Left lobe of liver (tissue), 2 donors: Measurements from ENCODE around the gene UBE2D4. TPM values are rescaled to one million over a fixed set of nuclear protein-coding genes. Genes with fewer than 3 reads are reported as not detected.

Experiments used
- ATAC-seq: fragments of 200-7000 bp; cut with Tn5 transposase; one replicate; pipeline ENCODE4 v1.9.1; 2020; ENCODE audit warnings: mild to moderate bottlenecking, moderate library complexity
- DNase-seq: peaks from one replicate; pipeline ENCODE4 v3.0.0-alpha.2; 2020; ENCODE audit warnings: low spot score
- total RNA-seq: library from RNA; stranded (reverse); gene quantifications from one replicate; pipeline ENCODE4 v1.2.1, GENCODE V29; 2021
- donor health status: DM: no; HTN: no; CAD: no; lungs with moderate emphysema.
- donor health status: DM: no; HTN: yes; CAD: no.

The UBE2D4 gene
- total RNA-seq, 1 donor from 2014 or later, result 17.7 TPM

GRCh38 chr7:43906331-43907010 is 19.8 kb upstream of the UBE2D4 start, which contains the start of gene URGCP:
Gene URGCP, minus strand, starts transcription at chr7:43906596. Its CDS starts 21 bp downstream, at chr7:43906575.
- peak; percentile 70 for DNase-seq
- peak; percentile 83 for ATAC-seq

DNA sequence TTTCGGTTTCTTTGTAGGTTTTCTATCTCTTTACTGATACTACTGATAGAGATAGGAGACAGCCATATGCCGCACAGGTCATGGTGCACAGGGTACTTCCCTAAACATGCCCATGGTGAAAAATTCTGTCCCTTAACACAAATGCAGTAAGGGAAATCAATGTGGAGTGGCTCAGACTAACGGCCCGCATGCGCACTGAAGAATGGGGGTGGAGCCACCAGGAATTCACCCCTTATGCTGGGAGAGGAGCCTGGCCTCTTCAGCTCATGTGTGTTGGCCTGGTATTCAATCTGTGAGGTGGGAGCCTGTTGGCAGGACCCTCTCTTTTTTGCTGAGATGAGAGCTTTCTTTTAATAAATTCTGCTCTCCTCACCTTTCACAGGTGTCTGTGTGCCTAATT is 11.4 kb upstream of the UBE2D4 start:
- no peak for DNase-seq
- no peak for ATAC-seq

- DNase-seq (no peak), ATAC-seq (no peak)
These were observed 10.3 kb upstream of the UBE2D4 start for GRCh38 chr7:43915907-43916306.

- no peak for DNase-seq
- peak; percentile 25 for ATAC-seq
These were observed 4.8 kb upstream of the UBE2D4 start for GRCh38 chr7:43921423-43921822.

DNA sequence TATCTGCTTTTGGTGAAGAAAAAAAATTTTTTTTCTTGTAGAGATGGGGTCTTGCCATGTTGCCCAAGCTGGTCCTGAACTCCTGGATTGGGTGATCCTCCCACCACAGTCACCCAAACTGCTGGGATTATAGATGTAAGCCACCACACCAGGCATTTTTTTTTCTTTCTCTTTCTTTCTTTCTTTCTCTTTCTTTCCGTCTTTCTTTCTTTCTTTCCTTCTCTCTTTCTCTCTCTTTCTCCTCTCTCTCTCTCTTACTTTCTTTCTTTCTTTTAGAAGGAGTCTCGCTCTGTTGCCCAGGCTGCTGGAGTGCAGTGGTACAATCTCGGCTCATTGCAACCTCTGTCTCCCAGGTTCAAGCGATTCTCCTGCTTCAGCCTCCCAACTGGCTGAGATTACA is 3.5 kb upstream of the UBE2D4 start:
- DNase-seq, result no peak
- no peak for ATAC-seq

GRCh38 chr7:43926798-43927123 is 525 bp downstream of the UBE2D4 start:
- DNase-seq, result no peak
- ATAC-seq, result no peak

DNA sequence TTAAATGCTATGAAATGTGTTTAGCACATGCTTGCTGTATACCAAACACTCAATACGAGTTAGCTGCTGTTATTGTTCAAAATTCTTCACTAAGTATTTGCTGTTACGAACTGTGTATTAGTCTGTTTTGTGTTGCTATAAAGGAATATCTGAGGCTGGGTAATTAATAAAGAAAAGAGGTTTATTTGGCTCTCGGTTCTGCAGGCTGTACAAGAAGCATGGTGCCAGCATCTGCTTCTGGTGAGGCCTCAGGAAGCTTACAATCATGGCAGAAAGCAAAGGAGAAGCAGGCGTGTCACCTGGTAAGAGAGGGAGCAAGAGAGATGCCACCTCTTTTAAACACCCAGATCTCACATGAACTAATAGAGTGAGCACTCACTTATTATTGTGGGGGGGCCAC is 1.6 kb downstream of the UBE2D4 start:
- ATAC-seq (no peak), DNase-seq (no peak)

DNA sequence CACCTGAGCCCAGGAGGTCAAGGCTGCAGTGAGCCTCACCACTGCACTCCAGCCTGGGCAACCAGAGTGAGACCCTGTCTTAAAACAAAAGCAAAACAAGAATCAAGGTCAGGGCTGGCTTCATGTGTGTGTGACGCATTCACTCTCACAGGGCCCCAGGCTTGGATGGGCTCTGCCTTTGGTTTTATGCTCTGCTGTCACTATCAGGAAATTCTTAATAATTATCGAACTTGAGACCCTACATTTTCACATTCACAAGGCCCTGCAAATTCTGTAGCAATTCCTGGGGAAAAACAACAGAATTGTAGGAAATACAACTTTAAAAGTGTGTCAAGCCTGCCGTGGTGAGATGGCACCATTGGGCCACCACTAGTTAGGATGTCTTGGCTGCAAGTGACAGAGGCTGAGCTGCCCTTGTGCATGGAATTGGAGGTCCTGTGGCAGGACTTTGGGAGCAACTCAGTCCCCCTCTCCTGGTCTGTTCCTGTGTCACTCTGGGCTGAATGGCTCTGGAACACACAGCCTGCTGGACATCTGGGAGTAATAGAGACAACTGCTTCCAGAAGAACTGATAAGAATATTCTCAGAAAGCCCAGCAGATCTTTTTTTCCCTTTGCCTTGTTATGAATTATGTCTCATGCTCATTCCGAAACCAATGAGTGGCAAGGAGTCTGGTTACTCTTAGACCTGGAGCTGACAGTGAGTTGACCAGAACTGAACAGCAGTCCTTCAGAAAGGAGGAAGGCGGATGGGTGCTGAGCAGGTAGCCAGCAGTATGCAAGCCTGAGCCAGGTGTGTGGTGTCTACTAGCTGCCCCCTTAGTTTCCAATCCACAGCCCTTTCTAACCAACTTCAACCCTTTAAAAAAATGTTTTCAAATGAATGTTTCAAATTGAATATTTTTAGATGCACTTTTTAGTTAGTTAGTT is 3.6 kb downstream of the UBE2D4 start:
- ATAC-seq (no peak), DNase-seq (no peak)

- ATAC-seq (no peak), DNase-seq (no peak)
These were observed 5.1 kb downstream of the UBE2D4 start for GRCh38 chr7:43931346-43931745.

GRCh38 chr7:43933902-43934560 is 7.8 kb downstream of the UBE2D4 start:
- DNase-seq, result no peak
- ATAC-seq, result peak; percentile 60

GRCh38 chr7:43937444-43937843 is 11.2 kb downstream of the UBE2D4 start:
- no peak for ATAC-seq
- DNase-seq, result no peak

DNA sequence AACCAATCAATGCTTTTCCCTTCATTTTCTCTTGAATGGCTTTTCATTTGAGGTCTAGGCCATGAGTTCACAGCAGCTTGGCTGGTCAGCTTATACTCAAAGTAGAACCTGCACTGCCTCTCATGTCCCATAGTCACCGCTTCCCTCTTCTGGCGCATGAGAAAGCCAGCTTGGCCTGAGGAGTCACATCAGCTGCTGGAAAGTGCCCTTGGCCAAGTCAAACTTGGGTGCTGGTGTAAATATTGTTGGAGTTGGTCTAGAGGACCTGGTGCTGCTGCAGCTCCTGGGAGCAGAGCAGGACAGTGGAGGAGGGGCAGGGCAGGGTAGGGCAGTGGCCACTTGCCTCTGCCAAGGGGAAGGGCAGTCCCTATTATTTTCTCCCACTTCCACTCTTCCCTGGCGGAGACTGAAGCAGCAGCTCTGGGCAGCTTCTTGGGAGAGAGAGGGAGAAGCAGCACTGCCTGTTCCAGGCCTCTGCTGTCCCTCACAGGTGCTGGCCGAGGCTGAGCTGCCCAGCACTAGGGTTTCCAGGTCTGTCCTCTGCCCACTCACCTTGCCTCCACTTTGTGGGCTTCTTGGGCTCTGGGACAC is 12.8 kb downstream of the UBE2D4 start:
- ATAC-seq (peak; percentile 91), DNase-seq (peak; percentile 80)

- DNase-seq (no peak), ATAC-seq (no peak)
These were observed 16.0 kb downstream of the UBE2D4 start for GRCh38 chr7:43942250-43942649.

DNA sequence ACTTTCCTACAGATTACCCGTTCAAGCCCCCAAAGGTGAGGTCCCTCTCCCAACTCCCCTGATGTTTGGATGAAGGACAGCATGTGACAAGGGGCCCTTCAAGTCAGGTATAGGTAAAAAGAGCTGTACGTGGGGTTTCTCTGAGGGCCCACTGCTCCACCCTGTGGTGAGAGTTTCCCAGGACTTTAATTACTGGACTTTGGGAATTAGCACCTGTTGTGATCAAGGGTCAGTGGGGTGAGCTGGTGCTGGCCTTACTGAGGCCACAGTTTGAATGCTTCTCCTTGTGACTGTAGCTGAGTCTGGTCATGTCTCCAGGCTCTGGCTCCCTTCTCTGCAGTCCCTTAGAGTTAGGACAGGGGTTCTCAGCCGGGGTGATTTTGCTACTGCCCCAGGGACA is 16.8 kb downstream of the UBE2D4 start:
- ATAC-seq, result peak; percentile 77
- DNase-seq, result peak; percentile 48

DNA sequence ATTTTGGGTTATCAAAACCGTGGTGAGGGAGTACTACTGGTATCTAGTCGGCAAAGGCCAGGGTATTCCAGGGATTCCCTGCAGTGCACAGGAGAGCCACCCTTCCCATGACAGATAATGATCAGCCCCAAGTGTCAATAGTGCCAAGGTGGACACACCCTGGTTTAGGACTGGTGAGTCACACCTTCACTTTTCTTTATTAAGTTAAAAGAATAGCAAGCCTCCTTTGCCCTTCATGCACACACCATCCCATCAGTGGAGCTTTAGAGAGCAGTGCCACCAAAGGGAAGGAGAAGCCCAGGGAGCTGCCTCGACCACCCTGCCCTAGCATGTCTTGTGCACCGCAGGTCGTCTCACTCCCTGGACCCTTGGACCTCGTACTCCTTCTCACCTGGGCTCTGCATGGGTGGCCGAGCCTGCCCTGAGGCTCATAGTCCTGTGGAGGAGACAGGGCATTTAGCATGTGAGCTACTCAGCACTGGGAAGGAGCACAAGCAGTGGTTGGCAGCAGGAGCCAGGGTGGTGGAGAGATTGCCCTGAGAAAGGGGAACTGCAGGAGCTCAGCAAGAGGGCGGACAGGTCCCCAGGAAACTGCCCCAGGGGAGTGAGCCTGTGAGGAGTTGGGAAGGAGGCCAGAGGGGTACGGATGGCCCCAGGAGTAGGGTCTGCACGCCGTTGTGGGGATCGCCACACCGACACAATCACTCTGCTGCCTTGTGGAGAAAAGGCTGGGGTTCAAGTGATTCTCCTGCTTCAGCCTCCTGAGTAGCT is 17.4 kb downstream of the UBE2D4 start:
- ATAC-seq, result no peak
- no peak for DNase-seq

GRCh38 chr7:43944286-43944685 is 18.1 kb downstream of the UBE2D4 start:
- ATAC-seq (no peak), DNase-seq (no peak)

GRCh38 chr7:43952028-43952427 is 25.8 kb downstream of the UBE2D4 start:
- no peak for DNase-seq
- no peak for ATAC-seq

DNA sequence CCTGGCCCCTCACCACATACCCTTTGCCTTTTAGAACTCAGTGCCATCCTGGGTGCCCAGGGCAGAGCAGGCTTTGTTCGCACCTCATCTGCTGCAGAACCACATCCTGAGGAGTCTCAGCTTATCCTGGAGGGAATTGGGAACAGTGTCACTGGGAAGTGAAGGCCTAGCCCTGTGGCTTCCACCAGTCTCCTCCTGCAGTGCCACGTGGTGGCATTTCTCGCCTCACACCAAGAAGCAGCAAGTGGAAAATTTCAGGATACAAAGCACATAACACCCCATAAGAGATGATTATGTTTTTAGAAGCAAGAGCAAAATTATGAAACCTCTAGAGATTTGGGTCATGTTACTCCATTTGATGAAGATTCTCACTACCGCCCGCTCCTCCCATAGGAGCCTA is 26.8 kb downstream of the UBE2D4 start:
- DNase-seq (no peak), ATAC-seq (no peak)

DNA sequence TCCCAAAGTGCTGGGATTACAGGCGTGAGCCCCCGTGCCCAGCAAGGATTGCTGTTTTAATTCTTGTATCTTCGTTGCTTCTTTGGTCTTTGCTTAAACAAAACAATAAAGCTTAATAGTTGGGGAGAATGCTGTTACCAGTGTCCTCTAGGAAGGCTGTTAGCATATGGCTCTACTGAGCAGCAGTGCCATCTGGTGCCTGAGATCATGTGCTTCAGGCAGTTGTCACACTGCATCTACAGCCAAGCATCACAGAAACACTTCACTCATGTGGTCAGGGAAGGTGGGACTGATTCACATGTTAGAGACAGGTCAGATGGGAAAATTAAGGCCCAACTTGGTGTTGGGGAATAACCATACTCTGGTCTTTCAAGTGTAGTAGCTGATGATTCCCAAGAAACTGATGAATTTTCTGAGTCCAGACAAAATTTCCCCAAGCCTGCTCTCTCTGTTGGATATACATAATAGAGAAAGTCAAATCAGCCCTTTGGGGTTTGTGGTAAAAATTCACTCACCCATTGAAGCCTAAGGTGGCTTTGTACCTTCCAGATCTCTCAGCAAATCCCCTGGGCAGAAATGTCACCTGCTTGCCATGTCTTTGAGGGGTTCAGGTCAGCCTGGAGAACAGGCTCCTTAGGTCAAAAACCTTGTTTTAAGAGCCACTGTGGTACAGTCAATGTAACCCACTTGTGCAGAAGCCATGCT is 28.4 kb downstream of the UBE2D4 start:
- ATAC-seq, result peak; percentile 96
- no peak for DNase-seq

DNA sequence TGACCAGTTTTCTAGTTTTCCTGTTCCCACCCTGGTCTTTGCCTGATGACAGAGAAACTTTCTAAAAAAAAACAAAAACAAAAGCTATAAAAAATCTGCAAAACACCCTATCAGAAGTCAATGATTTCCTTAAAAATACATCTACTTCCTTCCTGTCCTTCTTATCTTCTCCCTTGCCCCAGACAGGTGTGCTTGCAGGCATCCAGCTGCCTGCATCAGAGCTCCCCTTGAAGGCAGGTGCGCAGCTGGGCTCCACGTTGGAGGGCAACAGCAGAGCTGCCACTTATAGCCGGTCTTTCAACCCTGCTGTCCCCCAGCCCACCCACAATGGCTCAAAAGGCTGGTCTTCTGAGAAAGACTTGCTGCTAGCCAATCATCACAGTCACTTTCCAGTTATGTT is 29.8 kb downstream of the UBE2D4 start:
- no peak for ATAC-seq
- DNase-seq, result no peak
